ENCODE results near the gene LMLN.

DNA sequence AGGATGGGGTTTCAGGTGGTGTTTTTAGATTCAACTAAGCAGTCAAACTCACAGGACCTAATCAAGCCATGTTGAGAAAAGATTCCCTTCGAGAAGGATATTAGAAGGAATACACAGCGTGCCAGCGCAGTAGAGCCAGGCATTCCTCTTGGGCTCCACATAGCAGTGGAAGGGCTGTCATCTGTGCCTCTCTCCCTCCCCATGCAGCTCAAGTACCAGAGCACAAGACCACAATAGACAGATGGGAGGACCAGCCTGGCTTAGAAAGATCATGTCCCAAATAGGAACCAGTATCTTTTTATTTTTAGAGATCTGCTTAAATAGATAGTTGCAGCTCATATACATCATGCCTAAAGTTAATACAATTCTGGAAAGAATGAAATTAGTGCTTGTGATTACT is 37.9 kb downstream of the LMLN start:
- TF ChIP-seq, protein P1, sequence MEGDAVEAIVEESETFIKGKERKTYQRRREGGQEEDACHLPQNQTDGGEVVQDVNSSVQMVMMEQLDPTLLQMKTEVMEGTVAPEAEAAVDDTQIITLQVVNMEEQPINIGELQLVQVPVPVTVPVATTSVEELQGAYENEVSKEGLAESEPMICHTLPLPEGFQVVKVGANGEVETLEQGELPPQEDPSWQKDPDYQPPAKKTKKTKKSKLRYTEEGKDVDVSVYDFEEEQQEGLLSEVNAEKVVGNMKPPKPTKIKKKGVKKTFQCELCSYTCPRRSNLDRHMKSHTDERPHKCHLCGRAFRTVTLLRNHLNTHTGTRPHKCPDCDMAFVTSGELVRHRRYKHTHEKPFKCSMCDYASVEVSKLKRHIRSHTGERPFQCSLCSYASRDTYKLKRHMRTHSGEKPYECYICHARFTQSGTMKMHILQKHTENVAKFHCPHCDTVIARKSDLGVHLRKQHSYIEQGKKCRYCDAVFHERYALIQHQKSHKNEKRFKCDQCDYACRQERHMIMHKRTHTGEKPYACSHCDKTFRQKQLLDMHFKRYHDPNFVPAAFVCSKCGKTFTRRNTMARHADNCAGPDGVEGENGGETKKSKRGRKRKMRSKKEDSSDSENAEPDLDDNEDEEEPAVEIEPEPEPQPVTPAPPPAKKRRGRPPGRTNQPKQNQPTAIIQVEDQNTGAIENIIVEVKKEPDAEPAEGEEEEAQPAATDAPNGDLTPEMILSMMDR (IDR thresholded peaks at IDR 0.05) = no peak
- TF ChIP-seq POLR2A (IDR thresholded peaks at IDR 0.05) = no peak
